GM12873 (cell line): ENCODE results near the gene NEURL1B.

Source experiments
- TF ChIP-seq, protein P1 (sequence below): IDR thresholded peaks from 2 replicates; pipeline ENCODE4 v1.5.1; 2012; ENCODE audit warnings: low read depth, mild to moderate bottlenecking, moderate library complexity, low read length, control low read depth; ENCODE audit not compliant: insufficient read depth; ENCODE audit errors: missing control alignments

The NEURL1B gene

DNA sequence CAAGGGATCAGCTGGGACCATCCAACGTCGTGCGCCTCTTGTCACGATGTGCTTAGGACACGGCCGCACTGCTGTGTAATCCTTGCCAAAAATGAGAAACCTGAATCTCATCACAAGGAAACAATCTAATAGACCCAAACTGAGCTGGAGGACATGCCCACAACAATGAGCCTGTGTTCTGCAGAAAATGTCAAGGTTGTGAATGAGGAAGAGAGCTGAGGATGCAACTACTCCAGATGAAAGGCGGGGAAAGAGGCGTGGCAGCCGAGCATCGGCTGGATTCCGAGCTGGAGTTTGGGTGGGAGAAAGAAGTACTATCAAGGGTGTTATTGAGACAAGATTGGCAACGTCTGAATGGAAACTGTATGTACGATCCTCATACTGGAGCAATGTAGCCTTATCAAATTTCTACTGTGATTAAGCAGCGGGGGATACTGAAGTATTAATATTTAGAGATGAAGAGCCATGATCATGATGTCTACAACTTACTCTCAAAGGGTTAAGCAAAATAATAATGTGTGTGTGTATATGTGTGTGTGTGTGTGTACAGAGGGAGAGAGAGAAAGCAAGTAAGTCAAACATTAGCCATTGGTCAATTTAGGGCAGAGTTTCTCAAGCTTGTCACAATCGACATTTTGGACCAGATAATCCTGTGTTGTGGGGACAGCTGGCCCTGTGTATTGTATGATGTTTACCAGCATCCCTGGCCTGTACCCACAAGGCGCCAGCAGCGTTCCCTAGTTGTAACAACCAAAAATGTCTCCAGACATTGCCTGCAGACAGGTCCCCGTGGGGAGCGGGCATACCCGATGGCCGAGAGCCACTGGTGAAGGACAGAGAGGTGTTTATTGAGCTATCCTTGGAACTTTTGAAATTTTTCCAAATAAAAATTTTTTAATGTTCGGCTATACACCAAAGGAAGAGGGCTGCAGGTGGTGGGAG, 83.5 kb downstream of the NEURL1B start:
- TF ChIP-seq, protein P1, sequence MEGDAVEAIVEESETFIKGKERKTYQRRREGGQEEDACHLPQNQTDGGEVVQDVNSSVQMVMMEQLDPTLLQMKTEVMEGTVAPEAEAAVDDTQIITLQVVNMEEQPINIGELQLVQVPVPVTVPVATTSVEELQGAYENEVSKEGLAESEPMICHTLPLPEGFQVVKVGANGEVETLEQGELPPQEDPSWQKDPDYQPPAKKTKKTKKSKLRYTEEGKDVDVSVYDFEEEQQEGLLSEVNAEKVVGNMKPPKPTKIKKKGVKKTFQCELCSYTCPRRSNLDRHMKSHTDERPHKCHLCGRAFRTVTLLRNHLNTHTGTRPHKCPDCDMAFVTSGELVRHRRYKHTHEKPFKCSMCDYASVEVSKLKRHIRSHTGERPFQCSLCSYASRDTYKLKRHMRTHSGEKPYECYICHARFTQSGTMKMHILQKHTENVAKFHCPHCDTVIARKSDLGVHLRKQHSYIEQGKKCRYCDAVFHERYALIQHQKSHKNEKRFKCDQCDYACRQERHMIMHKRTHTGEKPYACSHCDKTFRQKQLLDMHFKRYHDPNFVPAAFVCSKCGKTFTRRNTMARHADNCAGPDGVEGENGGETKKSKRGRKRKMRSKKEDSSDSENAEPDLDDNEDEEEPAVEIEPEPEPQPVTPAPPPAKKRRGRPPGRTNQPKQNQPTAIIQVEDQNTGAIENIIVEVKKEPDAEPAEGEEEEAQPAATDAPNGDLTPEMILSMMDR = no peak

DNA sequence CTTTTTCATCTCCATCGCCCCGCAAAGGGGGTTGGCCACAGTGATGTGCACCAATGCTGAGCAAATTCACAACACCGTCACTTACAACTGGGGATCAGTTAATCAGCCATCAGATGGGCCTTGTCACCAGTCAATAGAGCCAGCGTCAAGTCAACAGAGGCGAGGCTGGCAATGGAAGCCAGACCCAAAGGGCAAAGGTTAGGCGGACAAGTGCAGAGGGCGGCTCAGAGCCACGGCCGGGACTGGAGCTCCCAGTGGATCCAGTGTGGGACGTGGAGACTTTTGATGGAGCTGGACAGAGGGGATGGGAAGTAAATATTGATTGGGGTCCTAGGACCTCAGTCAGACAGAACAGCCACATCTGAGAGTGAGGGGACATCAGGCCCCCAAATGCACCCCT, 84.2 kb downstream of the NEURL1B start:
- TF ChIP-seq, protein P1 = no peak

DNA sequence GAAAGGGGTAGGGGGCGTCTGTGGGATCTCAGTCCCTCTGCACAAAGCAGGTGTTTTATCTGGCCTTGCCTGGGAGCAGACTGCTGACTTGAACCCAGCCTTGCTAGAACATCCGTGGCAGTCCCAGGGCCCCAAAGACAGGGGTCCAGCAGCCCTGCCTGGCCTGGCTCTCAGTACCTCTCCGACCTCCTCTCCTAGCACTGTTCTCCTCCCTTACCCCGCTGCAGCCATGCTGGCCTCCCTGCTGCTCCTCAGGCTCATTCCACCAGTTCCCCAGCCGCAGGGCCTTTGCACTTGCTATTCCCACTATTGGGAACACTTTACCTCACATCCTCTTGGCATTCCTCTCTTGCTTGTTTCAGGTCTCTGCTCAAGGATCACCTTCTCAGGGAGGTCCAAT, 84.7 kb downstream of the NEURL1B start:
- TF ChIP-seq, protein P1 = no peak

DNA sequence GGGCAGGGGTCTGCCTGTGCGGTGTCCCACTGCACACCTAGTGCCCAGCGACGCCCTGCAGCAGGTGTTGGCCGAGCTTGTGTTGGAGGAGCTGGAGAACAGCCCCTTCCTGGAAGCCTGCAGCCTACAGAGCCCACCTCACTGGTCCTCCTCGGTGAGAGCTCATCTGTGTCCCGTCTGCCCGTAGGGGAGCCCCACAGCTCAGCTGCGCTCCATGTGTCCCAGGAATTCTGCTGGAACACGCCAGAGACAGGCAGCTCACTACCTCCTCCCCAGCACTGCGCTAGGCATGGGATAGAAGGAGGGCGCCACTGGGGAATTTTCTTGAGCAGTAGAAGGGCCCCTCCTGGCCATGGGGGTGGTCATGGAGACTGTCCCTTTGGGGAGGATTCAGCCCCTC, 85.9 kb downstream of the NEURL1B start:
- TF ChIP-seq, protein P1 = no peak

DNA sequence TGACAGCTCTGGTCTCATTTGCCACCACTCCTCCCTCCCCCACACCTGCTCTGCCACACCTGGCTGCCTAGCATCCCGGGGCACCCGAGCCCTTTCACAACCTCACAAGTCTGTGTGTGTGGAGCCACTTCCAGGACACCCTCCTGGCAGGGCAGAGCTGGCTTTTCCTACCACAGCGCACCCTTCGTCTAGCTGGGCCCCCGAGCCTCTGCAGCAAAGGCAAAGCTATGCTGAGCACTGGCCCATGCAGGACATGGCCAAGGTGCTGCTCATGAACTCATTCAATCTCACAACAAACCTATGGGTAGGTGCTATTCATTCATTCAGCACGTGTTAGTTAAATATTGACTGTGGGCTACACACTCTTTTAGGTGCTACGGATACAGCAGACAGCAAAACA, 86.5 kb downstream of the NEURL1B start:
- TF ChIP-seq, protein P1 = no peak

DNA sequence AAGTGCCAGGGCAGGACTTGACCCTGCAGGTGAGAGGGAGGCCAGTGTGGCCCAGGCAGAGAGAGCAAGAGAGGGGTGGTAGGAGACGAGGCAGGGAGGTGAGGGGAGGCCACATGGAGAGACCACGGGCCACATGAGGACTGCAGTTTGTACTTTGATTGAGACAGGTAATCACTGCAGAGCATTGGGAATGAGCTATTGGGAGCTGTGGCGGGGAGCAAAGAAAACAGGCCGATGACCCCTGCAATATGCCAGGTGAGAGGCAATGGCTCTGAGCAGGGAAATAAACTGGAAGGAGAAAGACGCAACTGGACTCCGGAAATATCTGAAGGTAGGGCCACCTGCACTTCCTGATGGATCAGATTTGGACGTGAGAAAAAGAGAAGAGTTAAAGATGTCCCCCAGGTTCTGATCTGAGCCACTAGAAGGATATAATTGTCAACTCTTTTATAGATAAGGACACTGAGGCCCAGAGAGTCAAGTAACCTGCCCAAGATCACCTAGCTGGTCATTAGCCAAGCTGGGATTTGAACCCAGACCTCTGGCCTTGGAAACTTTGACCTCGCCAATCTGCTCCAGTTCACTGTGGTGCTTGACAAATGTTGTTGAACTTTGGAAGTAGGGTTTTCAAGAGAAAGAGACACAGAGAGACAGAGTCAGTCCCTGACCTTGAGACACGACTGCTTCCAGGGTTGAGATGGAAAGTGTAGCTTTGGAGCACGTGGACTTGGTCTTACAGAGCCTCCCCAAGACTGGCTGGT, 87.6 kb downstream of the NEURL1B start:
- TF ChIP-seq, protein P1 = no peak

DNA sequence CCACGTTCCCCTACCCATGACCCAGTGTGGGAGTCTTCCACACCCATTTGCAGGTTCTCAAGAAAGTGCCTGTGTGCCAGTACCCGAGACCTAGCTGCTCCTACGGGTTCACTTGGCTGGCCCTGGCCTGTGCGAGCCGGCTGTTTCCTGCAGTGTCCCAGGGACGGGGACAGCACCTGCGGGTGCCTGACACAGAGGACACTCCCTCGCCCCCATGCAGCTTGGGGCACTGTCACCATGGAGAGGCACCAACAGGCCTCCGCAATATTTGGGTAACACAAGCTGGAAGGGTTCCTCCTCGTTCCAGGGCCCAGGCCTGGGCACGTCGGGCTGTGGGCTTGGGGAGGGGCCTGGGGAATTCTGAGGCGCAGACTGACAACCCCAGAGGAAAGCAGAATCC, 88.5 kb downstream of the NEURL1B start:
- TF ChIP-seq, protein P1 = no peak
